Large intestine (tissue), 3 donors: ENCODE results near the gene ZNF207. TPM values are rescaled to one million over a fixed set of nuclear protein-coding genes. Genes with fewer than 3 reads are reported as not detected.
A peak's percentile ranks its signal among the peaks of the same experiment; 100 is the strongest.

ENCODE experiments used
- DNase-seq, 2 donors: peaks; one replicate each; pipeline versions ENCODE4 v3.0.0 to v3.0.0-alpha.2; 2013
- H3K27ac ChIP-seq: one replicate; pipeline ENCODE4 v1.5.1; 2013; ENCODE audit warnings: low read length
- H3K27me3 ChIP-seq: 2 replicates; pipeline ENCODE4 v1.6.1; 2013; ENCODE audit warnings: low read length; ENCODE audit not compliant: control insufficient read depth, insufficient read depth
- H3K36me3 ChIP-seq: 2 replicates; pipeline ENCODE4 v1.6.1; 2013; ENCODE audit warnings: low read length; ENCODE audit not compliant: control insufficient read depth, insufficient read depth
- H3K4me1 ChIP-seq: one replicate; pipeline ENCODE4 v1.6.1; 2013; ENCODE audit warnings: low read length; ENCODE audit not compliant: control insufficient read depth, insufficient read depth
- H3K4me3 ChIP-seq: one replicate; pipeline ENCODE4 v1.5.1; 2013; ENCODE audit warnings: low read length
- H3K9me3 ChIP-seq: one replicate; pipeline ENCODE4 v1.6.1; 2013; ENCODE audit warnings: mild to moderate bottlenecking, low read depth, low read length, moderate library complexity; ENCODE audit not compliant: control insufficient read depth
- WGBS: methylation state at CpG from one replicate; pipeline ENCODE4 v1.1.5; 2013; ENCODE audit warnings: low lambda C conversion rate; ENCODE audit not compliant: insufficient coverage; 5-methylcytosine and 5-hydroxymethylcytosine counted together
- polyA plus RNA-seq: library from polyadenylated mRNA; unstranded; fragments of 120-200 nt; gene quantifications from one replicate; pipeline ENCODE4 v1.2.1, GENCODE V29; 2013

Gene ZNF207
- polyA plus RNA-seq, 1 donor = 194 TPM

DNA sequence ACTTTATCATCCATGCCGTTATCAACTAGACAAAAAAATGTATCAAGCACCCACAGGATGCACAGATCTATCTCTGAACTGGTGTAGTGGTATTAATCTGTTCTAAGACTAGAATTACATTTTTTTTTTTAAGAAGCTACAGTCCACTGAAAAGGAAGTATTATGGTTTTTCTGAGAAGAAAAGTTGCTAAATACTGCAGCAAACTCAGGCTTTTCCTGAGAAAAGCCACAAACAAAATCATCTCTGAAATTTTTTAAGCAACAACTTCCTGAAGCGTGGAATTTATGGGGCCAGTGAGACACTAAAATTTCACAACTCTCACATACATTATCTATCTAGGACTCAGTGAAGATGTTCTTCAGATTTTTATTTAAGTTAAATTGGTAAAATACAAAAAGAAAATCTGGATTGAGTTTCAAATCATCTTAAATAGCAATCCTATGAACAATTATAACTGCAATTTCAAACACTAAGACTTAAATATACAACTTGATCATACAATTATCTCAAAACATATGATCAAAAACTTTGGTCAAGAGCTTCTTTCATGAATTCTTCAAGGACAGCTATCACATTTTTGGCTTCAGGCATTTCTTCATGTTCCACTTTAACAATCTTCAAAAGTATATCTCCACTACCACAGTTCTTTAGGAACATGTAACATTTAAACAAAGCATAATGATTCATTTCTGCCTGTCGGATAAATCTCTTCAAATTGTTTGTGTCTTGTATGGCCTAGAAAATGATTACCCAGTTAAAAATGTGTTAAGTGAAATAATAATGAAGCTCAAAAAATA is 18.5 kb upstream of the ZNF207 start:
- no peak overlapping the region for H3K27ac ChIP-seq
- H3K9me3 ChIP-seq = no peaks in the 10 kb centered on the region
- H3K27me3 ChIP-seq = no peaks in the 10 kb centered on the region
- H3K4me3 ChIP-seq = no peak overlapping the region
- 78% methylated on average over 1 of the region's 3 CpGs for WGBS
- no peaks in the 10 kb centered on the region for H3K4me1 ChIP-seq
- DNase-seq = no peak
- peaks cover 18% of the 10 kb centered on the region for H3K36me3 ChIP-seq

DNA sequence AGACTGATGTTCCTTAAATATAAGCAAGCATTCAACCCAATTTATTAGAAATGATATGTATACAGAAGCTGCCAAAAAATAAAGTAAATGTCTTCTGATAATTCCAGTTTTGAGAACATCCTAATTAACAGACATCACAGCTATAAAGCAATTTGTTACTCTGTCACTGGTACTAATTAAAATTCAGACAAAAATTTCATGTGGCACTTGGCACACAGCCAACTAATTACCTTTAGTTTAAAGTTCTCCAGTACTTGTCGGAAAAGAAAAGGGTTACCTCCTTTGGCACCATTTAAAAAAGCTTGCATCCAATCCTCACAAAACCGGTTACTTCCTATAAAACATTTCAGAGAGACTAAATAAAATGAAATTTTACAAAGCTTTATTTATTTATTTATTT is 16.8 kb upstream of the ZNF207 start:
- Histone ChIP-seq H3K9me3 (no peaks in the 10 kb centered on the region), H3K36me3 (peaks cover 34% of the 10 kb centered on the region), H3K4me3 (no peak overlapping the region), H3K4me1 (no peaks in the 10 kb centered on the region), H3K27me3 (no peaks in the 10 kb centered on the region), H3K27ac (no peak overlapping the region)
- DNase-seq = no peak
- 100% methylated on average over 1 of the region's 2 CpGs for WGBS

DNA sequence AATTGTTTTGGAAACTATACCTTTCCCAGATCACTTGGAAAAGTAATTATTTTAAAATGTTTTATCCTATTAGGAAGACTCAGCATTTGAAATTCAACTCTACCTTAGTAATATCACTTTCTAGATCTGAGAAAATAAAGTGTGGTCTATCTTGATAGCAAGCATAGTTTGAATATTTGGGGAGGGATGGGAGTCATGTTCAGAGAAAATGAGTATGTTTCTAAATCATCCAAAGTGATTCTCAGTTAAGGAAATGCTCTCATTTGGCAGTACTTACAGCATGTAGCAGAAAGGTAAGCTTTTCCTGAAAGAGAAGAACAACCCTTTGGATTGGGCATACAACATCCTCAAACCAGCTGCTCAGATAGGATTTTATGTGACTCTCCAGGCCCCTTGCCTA is 14.9 kb upstream of the ZNF207 start:
- H3K9me3 ChIP-seq = no peaks in the 10 kb centered on the region
- H3K27me3 ChIP-seq = no peaks in the 10 kb centered on the region
- no peak overlapping the region for H3K4me3 ChIP-seq
- H3K27ac ChIP-seq = no peak overlapping the region
- DNase-seq = no peak
- H3K36me3 ChIP-seq = peaks cover 34% of the 10 kb centered on the region
- no peaks in the 10 kb centered on the region for H3K4me1 ChIP-seq

DNA sequence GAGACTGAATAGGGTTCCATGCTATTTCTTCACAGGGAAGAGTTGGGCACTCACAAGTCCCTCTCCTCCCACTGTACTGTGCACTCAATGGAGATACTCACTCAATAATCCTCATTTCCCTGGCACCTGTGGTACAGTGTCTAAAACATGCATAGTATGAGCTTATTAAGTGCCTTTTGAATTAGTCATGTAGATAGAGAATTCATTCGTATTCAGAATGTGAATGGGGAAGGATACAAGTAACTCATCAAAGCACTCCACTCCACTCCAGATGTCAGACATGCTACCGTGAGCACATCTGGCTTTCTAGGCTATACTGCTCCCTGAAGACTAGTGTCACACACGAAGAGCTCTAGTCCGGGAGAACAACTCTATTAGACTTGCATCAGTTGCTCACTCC is 14.3 kb upstream of the ZNF207 start:
- Histone ChIP-seq H3K4me3 (no peak overlapping the region), H3K36me3 (peaks cover 34% of the 10 kb centered on the region), H3K9me3 (no peaks in the 10 kb centered on the region), H3K27ac (no peak overlapping the region), H3K4me1 (no peaks in the 10 kb centered on the region), H3K27me3 (no peaks in the 10 kb centered on the region)
- no peak for DNase-seq
- 100% methylated on average over 1 of the region's 4 CpGs for WGBS

DNA sequence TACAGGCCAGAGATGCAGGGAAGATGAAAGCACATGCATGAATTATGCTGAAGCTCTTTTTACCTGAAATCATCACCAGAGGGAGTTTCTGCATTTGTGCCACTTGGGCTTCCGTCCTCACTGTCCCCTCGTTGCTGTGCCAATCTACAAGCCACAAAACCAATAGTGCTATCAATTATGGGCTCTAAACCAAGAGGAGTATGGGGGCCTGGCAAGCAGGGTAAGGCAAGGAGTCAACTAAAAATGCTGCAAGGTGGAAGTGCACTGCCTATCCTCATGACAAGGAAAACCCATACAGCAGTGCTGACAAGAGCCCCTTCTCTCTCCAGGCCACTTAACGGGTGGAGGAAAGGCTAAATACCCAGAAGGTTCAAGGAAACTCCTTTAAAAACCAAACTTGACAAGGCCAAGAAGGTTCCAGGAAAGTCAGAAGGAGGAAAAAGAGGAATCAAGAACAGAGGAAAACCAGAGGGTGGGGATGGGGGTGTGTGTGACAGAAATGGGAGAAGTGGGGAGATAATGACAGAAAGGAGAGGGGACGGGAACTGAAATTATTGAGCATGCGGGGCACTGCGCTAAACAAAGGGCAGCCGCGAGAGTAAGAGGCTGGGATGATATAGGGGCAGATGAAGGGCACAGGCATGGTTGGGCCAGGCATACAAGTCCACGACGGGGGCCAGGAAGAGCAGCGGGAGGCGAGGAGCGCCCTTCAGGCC is 8.7 kb upstream of the ZNF207 start:
- Histone ChIP-seq H3K4me3 (peak overlapping the region; percentile 70), H3K4me1 (peaks cover 4% of the 10 kb centered on the region), H3K27me3 (no peaks in the 10 kb centered on the region), H3K36me3 (peaks cover 17% of the 10 kb centered on the region), H3K9me3 (no peaks in the 10 kb centered on the region), H3K27ac (peak overlapping the region; percentile 76)
- no CpG with 5 or more reads among the region's 13 CpGs for WGBS
- peak in 1 of 2 donors; percentile 66 for DNase-seq

DNA sequence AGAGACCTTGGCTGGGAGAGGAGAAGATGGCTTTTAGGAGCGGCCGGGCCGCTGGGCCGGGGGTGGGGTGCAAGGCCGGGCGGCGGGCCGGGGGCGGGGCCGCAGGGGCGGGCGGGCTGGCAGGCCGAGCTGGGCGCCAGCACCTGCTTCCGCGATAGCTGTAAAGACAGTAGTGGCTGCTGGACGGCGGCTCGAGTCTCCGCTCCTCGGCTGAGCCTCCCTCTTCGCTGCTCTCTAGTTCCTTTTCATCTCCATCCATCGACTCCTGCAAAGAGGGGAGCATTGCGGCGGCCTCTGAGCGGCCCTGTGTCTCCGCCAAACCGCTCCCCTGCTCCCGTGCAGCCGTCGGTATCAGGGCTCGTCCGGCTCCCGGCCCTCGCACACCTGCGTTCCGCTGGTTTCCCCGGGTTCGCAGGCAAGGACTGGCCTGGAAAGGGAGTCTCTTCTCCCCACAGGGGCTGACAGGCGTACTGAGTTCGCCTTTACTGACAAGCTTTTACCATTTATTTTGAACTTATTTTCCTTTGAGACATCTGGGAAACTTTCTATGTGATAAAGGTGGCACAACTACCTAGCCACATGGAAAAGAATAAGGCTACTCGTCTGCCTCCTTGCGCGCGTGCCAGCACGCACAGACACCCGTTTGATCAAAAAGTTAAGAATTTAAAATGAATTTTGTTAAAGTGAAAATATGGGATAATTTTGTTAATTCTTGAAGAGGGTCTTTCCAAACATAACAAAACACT is 7.9 kb upstream of the ZNF207 start, which contains the start of gene C17orf75:
Gene C17orf75 (minus strand): TSS at position 317 of the 746 bp plus-strand sequence. CDS start 34 bp downstream, at position 283.
- 40% methylated on average over 5 of the region's 47 CpGs for WGBS
- Histone ChIP-seq H3K27ac (peak within 1 kb of the TSS; percentile 76), H3K27me3 (no peaks in the 10 kb centered on the region), H3K4me1 (peaks cover 4% of the 10 kb centered on the region), H3K4me3 (peak within 1 kb of the TSS; percentile 70), H3K9me3 (no peaks in the 10 kb centered on the region), H3K36me3 (peaks cover 10% of the 10 kb centered on the region)
- peak; percentile 53 to 88 for DNase-seq

DNA sequence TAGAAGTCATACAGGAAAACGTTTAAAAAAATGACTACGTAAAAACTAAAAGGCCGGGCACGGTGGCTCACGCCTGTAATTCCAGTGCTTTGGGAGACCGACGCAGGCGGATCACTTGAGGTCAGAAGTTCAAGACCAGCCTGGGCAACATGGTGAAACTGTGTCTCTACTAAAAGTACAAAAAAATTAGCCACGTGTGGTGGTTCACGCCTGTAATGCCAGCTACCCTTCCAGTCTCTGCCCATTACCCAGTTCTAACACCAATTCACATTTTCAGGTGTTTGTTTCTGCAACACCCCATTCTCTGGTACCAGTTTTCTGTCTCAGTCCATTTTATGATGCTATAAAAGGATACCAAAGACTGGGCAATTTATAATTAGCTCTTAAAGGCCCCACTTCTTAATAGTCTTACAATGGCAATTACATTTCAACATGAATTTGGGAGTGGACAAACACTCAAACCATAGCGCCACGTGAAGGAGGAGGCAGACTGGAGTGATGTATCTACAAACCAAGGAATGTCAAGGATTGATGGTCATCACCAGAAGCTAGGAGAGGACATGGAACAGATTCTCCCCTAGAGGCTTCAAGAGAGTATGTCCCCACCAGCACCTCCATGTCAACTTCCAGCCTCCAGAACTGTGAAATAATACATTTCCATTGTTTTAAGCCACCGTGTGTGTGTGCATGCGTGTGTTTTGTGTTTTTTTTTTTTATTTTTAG is 7.2 kb upstream of the ZNF207 start:
- Histone ChIP-seq H3K27ac (peak overlapping the region; percentile 76), H3K4me3 (peak overlapping the region; percentile 70), H3K9me3 (no peaks in the 10 kb centered on the region), H3K27me3 (no peaks in the 10 kb centered on the region), H3K36me3 (peaks cover 4% of the 10 kb centered on the region), H3K4me1 (peaks cover 4% of the 10 kb centered on the region)
- WGBS = 100% methylated on average over 2 of the region's 14 CpGs
- DNase-seq = no peak

DNA sequence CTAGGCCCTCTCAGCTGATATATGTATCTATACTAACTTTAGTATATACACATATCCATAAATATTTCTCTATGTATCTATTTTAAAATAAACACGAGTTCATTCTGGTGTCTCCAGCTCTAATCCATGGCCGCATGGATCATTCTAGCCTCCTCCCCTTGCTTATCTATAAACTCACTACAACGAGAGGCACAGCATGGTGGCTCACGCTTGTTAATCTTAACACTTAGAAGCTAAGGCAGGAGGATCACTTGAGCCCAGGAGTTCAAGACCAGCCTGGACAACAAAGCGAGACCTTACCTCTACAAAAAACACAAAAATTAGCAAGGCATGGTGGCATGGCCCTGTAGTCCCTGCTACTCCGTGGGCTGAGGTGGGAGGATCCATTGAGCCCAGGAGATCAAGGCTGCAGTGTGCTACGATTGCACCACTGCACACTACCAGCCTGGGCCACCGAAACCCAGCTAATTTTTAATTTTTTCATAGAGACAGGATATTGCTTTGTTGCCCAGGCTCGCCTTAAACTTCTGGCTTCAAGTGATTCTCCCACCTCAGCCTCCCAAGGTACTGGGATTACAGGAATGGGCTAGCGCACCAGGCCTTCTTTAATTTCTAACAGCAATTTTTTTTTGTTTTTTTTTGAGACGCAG is 3.9 kb upstream of the ZNF207 start:
- Histone ChIP-seq H3K9me3 (peaks cover 3% of the 10 kb centered on the region), H3K27me3 (no peaks in the 10 kb centered on the region), H3K4me3 (no peak overlapping the region), H3K4me1 (peaks cover 16% of the 10 kb centered on the region), H3K36me3 (no peaks in the 10 kb centered on the region), H3K27ac (no peak overlapping the region)
- DNase-seq = no peak
- 93% methylated on average over 3 of the region's 11 CpGs for WGBS

DNA sequence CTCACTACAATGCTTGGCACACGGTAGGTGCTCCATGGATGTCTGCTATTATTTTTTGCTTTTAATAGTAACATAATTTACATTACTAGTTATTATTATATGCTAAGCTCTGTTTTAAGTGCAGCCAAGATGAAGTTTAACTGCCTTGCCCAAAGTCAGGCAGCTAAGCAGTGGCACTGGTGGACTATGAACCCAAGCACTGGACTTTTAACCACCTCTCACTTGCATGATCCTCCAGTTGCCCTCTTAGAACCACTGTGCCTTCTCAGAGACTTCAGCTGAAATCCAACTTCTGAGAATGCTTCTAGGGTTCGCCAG is 1.5 kb upstream of the ZNF207 start:
- Histone ChIP-seq H3K27ac (peak overlapping the region; percentile 99), H3K4me1 (peaks cover 17% of the 10 kb centered on the region), H3K9me3 (peaks cover 3% of the 10 kb centered on the region), H3K27me3 (no peaks in the 10 kb centered on the region), H3K4me3 (no peak overlapping the region), H3K36me3 (peaks cover 10% of the 10 kb centered on the region)
- peak; percentile 54 to 76 for DNase-seq
- WGBS = no CpG with 5 or more reads among the region's 2 CpGs
